GM12891 (cell line): ENCODE results near the gene AMDHD2.

Source experiments
- POLR2A ChIP-seq: IDR thresholded peaks from 2 replicates; pipeline ENCODE4 v1.6.1; 2011; ENCODE audit warnings: low read depth, low read length, control low read depth
- POLR2AphosphoS5 ChIP-seq: IDR thresholded peaks from 2 replicates; pipeline ENCODE4 v1.6.1; 2011; ENCODE audit warnings: low read depth, low read length, control low read depth
- SPI1 ChIP-seq: IDR thresholded peaks from 2 replicates; pipeline ENCODE4 v1.6.1; 2011; ENCODE audit warnings: low read depth, low read length, control low read depth
- TAF1 ChIP-seq: IDR thresholded peaks from 2 replicates; pipeline ENCODE4 v1.6.1; 2011; ENCODE audit warnings: low read depth, low read length, control low read depth

GRCh38 chr16:2474877-2475412, 45.2 kb upstream of the AMDHD2 start, which contains the start of gene TBC1D24:
- TF ChIP-seq POLR2AphosphoS5 (no peak), TAF1 (no peak), POLR2A (no peak), SPI1 (no peak)
